Neuron (in vitro differentiated cells): ENCODE results near the gene RYR1.
"Not testable (repeated sequence)": the region's sequence is repeated elsewhere in the genome, so short reads cannot be mapped to it uniquely, and the experiment has no call there.

Experiments used
- H2AFZ ChIP-seq: one replicate; pipeline ENCODE4 v1.6.1; 2013; ENCODE audit warnings: low read depth, mild to moderate bottlenecking, inconsistent platforms, low read length, moderate library complexity
- H3K27me3 ChIP-seq: one replicate; pipeline ENCODE4 v1.6.1; 2013; ENCODE audit warnings: low read length; ENCODE audit not compliant: insufficient read depth
- H3K36me3 ChIP-seq: one replicate; pipeline ENCODE4 v1.6.1; 2013; ENCODE audit warnings: low read length; ENCODE audit not compliant: insufficient read depth
- H3K4me1 ChIP-seq: one replicate; pipeline ENCODE4 v1.6.1; 2013; ENCODE audit warnings: low read length; ENCODE audit not compliant: insufficient read depth
- H3K4me3 ChIP-seq: 2 replicates; pipeline ENCODE4 v1.5.1; 2013; ENCODE audit warnings: mild to moderate bottlenecking, low read length, moderate library complexity
- H3K9me3 ChIP-seq: one replicate; pipeline ENCODE4 v1.6.1; 2013; ENCODE audit warnings: low read length

Gene RYR1

DNA sequence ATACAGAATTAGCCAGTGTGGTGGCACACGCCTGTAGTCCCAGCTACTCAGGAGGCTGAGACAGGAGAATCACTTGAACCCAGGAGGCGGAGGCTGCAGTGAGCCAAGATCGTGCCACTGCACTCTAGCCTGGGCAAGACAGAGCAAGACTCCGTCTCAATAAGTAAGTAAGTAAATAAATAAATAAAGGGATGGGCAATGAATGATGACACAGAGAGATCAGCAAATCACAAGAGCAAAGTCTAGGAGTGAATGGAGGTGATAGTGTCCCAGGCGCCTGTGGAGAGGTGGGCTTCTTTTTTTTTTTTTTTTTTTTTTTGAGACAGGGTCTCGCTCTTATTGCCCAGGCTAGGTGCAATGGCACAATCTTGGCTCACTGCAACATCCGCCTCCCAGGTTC, 125.4 kb downstream of the RYR1 start:
- H3K36me3 ChIP-seq, H2AFZ ChIP-seq, H3K4me3 ChIP-seq, H3K4me1 ChIP-seq, H3K27me3 ChIP-seq, H3K9me3 ChIP-seq: not testable (repeated sequence)

GRCh38 chr19:38559428-38560401, 126.2 kb downstream of the RYR1 start:
- Histone ChIP-seq H3K4me3 (no peak overlapping the region), H2AFZ (no peak overlapping the region), H3K4me1 (peaks cover 2% of the 10 kb centered on the region), H3K27me3 (no peaks in the 10 kb centered on the region), H3K36me3 (no peaks in the 10 kb centered on the region), H3K9me3 (no peaks in the 10 kb centered on the region)

DNA sequence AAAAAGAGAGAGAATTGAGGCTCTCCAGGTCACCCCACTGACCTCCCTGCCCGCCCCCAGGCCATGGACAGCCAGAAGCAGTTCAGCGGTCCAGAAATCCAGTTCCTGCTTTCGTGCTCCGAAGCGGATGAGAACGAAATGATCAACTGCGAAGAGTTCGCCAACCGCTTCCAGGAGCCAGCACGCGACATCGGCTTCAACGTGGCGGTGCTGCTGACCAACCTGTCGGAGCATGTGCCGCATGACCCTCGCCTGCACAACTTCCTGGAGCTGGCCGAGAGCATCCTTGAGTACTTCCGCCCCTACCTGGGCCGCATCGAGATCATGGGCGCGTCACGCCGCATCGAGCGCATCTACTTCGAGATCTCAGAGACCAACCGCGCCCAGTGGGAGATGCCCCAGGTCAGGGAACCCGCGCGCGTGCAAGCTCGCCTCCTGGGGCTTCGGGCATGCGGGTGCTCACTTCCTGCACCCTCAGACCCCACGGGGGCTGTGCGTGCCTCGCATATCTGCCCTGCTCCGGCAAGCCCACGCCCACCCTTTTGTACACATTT, 127.6 kb downstream of the RYR1 start:
- Histone ChIP-seq H2AFZ (no peak overlapping the region), H3K4me3 (no peak overlapping the region), H3K36me3 (no peaks in the 10 kb centered on the region), H3K4me1 (peaks cover 2% of the 10 kb centered on the region), H3K9me3 (no peaks in the 10 kb centered on the region), H3K27me3 (no peaks in the 10 kb centered on the region)

- Histone ChIP-seq H3K4me3 (no peak overlapping the region), H3K9me3 (no peaks in the 10 kb centered on the region), H3K4me1 (peaks cover 2% of the 10 kb centered on the region), H2AFZ (no peak overlapping the region), H3K36me3 (no peaks in the 10 kb centered on the region), H3K27me3 (no peaks in the 10 kb centered on the region)
Measured at GRCh38 chr19:38561658-38562057, 128.2 kb downstream of the RYR1 start.

- H3K27me3 ChIP-seq = no peaks in the 10 kb centered on the region
- no peak overlapping the region for H2AFZ ChIP-seq
- no peaks in the 10 kb centered on the region for H3K9me3 ChIP-seq
- H3K36me3 ChIP-seq = no peaks in the 10 kb centered on the region
- H3K4me3 ChIP-seq = no peak overlapping the region
- H3K4me1 ChIP-seq = peaks cover 2% of the 10 kb centered on the region
Measured at GRCh38 chr19:38562096-38562495, 128.6 kb downstream of the RYR1 start.

- no peaks in the 10 kb centered on the region for H3K36me3 ChIP-seq
- no peak overlapping the region for H3K4me3 ChIP-seq
- peaks cover 2% of the 10 kb centered on the region for H3K4me1 ChIP-seq
- H3K9me3 ChIP-seq = no peaks in the 10 kb centered on the region
- no peaks in the 10 kb centered on the region for H3K27me3 ChIP-seq
- no peak overlapping the region for H2AFZ ChIP-seq
Measured at GRCh38 chr19:38563475-38563874, 130.0 kb downstream of the RYR1 start.

DNA sequence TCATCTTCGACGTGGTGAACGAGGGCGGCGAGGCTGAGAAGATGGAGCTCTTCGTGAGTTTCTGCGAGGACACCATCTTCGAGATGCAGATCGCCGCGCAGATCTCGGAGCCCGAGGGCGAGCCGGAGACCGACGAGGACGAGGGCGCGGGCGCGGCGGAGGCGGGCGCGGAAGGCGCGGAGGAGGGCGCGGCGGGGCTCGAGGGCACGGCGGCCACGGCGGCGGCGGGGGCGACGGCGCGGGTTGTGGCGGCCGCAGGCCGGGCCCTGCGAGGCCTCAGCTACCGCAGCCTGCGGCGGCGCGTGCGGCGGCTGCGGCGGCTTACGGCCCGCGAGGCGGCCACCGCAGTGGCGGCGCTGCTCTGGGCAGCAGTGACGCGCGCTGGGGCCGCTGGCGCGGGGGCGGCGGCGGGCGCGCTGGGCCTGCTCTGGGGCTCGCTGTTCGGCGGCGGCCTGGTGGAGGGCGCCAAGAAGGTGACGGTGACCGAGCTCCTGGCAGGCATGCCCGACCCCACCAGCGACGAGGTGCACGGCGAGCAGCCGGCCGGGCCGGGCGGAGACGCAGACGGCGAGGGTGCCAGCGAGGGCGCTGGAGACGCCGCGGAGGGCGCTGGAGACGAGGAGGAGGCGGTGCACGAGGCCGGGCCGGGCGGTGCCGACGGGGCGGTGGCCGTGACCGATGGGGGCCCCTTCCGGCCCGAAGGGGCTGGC, 131.6 kb downstream of the RYR1 start:
- Histone ChIP-seq H3K4me1 (no peaks in the 10 kb centered on the region), H3K36me3 (no peaks in the 10 kb centered on the region), H2AFZ (no peak overlapping the region), H3K4me3 (no peak overlapping the region), H3K9me3 (no peaks in the 10 kb centered on the region), H3K27me3 (no peaks in the 10 kb centered on the region)

DNA sequence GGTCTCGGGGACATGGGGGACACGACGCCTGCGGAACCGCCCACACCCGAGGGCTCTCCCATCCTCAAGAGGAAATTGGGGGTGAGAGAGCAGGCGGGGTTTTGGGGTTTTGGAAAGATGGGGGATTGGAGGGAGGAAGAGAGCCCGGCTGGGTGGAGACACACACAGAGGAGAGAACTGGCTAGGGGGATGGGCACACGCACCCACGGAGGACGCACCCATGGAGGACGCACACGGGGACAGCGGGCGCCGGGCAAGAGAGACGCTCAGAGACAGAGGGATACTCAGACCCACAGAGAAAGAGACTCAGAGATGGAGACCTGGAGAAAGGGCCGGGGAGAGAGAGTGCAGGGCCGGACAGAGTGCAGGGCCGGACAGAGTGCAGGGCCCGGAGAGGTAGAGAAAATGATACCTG, 132.2 kb downstream of the RYR1 start:
- Histone ChIP-seq H2AFZ (no peak overlapping the region), H3K27me3 (no peaks in the 10 kb centered on the region), H3K4me3 (no peak overlapping the region), H3K36me3 (no peaks in the 10 kb centered on the region), H3K9me3 (no peaks in the 10 kb centered on the region), H3K4me1 (no peaks in the 10 kb centered on the region)

- no peak overlapping the region for H3K4me3 ChIP-seq
- H3K27me3 ChIP-seq = no peaks in the 10 kb centered on the region
- no peaks in the 10 kb centered on the region for H3K4me1 ChIP-seq
- no peak overlapping the region for H2AFZ ChIP-seq
- H3K36me3 ChIP-seq = no peaks in the 10 kb centered on the region
- H3K9me3 ChIP-seq = no peaks in the 10 kb centered on the region
Measured at GRCh38 chr19:38569368-38569983, 136.0 kb downstream of the RYR1 start.

DNA sequence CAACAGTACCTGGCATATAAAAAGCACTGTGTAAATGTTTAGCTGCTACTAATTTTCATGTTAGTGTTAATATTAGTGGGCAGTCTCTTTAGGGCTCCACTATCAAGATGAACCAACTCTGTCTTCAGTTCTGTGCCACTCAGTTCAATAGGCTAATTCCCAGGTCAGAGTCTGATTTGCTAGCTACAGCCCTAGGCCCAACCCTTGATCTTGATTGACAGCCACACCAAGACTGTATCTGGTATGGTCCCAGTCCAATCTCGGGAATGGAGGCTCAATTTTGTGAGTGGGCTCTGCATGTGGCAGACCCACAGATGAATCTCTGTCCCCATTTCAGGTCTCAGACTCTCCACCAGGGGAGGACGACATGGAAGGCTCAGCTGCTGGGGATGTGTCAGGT, 138.2 kb downstream of the RYR1 start:
- Histone ChIP-seq H2AFZ (no peak overlapping the region), H3K4me3 (no peak overlapping the region), H3K27me3 (no peaks in the 10 kb centered on the region), H3K9me3 (no peaks in the 10 kb centered on the region), H3K4me1 (no peaks in the 10 kb centered on the region), H3K36me3 (no peaks in the 10 kb centered on the region)

DNA sequence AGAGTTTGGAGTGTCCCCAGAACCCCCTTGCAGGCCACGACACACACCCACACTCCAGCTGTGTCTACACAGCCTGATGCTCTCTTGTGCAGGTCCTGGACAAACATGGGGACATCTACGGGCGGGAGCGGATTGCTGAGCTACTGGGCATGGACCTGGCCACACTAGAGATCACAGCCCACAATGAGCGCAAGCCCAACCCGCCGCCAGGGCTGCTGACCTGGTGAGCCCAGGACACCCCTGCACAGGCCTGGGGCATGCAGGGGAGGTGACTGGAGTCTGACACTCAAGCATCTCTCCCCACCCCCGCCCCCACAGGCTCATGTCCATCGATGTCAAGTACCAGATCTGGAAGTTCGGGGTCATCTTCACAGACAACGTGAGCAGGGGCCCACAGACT, 144.3 kb downstream of the RYR1 start:
- no peaks in the 10 kb centered on the region for H3K36me3 ChIP-seq
- no peaks in the 10 kb centered on the region for H3K4me1 ChIP-seq
- H3K27me3 ChIP-seq = peaks cover 3% of the 10 kb centered on the region
- H2AFZ ChIP-seq = no peak overlapping the region
- no peak overlapping the region for H3K4me3 ChIP-seq
- H3K9me3 ChIP-seq = no peaks in the 10 kb centered on the region

DNA sequence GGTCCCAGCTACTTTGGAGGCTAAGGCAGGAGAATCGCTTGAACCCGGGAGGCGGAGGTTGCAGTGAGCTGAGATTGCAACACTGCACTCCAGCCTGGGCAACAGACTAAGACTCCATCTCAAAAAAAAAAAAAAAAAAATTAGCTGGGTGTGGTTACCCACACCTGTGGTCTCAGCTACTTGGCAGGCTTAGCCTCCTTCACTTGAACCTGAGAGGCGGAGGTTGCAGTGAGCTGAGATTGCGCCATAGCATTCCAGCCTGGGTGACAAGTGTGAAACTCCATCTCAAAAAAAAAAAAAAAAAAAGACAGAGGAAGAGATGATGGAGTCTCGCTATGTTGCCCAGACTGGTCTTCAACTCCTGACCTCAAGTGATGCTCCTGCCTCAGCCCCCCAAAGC, 145.8 kb downstream of the RYR1 start:
- not testable (repeated sequence) for H2AFZ ChIP-seq, H3K27me3 ChIP-seq, H3K9me3 ChIP-seq, H3K4me3 ChIP-seq, H3K4me1 ChIP-seq, H3K36me3 ChIP-seq

GRCh38 chr19:38580080-38580479, 146.6 kb downstream of the RYR1 start:
- no peak overlapping the region for H2AFZ ChIP-seq
- H3K27me3 ChIP-seq = peaks cover 3% of the 10 kb centered on the region

More at GRCh38 chr19:38580080-38580479, 146.6 kb downstream of the RYR1 start:
- H3K36me3 ChIP-seq = no peaks in the 10 kb centered on the region
- no peaks in the 10 kb centered on the region for H3K4me1 ChIP-seq
- H3K4me3 ChIP-seq = no peak overlapping the region
- H3K9me3 ChIP-seq = no peaks in the 10 kb centered on the region
